ENCODE results near the gene CCIN.

DNA sequence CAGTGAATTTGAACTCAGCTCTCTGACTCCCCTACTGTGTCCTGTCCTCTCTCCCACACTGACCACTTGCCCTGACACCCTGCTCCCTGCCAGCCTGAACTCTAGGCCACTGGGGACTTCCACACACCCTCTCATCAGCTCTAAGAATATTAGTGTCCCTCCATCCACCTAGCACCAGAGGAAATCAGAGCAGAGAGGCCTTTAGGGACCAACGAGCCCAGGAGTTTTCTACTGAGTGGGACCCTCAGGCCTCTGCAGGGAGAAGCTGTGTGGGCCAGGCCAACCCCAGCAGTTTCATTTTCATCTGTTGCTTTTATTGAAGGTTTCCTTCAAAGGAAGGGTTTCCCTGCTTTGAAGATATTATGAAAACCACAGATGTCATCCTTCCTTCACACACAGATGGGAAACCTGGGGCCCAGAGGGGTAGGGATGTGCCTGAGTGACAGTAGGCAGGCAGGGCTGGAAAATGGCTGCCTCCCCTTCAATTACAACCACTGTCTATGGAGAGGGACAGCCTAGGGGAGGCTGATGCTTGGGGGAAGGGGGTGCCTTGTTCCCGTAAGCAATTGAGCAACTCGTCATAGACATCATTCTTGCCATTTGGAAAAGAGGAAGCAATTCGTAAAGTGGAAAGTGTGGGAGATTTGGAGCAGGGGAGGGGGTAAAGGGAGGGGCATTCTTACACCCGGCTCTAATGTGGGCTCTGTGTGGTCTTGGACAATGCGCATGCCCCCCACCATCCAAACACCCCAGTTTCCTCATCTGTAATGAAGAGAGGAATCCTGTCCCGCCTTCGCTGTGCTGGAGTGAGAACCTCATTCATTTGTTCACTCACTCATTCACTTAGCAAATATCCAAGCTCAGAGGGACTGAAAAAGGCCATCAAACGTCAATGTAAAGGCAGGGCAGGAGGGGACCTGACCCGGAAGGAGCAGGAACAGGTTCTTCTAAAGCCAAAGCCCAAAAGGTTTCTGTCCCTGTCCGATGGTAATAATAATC is 28.8 kb upstream of the CCIN start:
- TF ChIP-seq, protein P1, sequence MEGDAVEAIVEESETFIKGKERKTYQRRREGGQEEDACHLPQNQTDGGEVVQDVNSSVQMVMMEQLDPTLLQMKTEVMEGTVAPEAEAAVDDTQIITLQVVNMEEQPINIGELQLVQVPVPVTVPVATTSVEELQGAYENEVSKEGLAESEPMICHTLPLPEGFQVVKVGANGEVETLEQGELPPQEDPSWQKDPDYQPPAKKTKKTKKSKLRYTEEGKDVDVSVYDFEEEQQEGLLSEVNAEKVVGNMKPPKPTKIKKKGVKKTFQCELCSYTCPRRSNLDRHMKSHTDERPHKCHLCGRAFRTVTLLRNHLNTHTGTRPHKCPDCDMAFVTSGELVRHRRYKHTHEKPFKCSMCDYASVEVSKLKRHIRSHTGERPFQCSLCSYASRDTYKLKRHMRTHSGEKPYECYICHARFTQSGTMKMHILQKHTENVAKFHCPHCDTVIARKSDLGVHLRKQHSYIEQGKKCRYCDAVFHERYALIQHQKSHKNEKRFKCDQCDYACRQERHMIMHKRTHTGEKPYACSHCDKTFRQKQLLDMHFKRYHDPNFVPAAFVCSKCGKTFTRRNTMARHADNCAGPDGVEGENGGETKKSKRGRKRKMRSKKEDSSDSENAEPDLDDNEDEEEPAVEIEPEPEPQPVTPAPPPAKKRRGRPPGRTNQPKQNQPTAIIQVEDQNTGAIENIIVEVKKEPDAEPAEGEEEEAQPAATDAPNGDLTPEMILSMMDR (IDR thresholded peaks at IDR 0.05), result no peak
- no peak for TF ChIP-seq POLR2A (IDR thresholded peaks at IDR 0.05)
- TF ChIP-seq POLR2AphosphoS5 (IDR thresholded peaks at IDR 0.05), result peak; percentile 47
- no peak for TF ChIP-seq EP300 (IDR thresholded peaks at IDR 0.05)

Data from gastroesophageal sphincter (tissue), 3 donors.